ENCODE measurements around the gene CTBP1. TPM values are rescaled to one million over a fixed set of nuclear protein-coding genes. Genes with fewer than 3 reads are reported as not detected.

Gene CTBP1
- total RNA-seq, 1 experiment from 2014 or later: 153 TPM

- Histone ChIP-seq H3K4me1 (replicated peaks; ENCODE audit: insufficient read depth) (no peaks in the 10 kb centered on the region), H3K36me3 (ENCODE audit: low read depth) (0 out of 2 replicates have a peak, but pooled peaks cover 8% of the 10 kb centered on the region), H3K4me3 (no peak overlapping the region), H3K9me2 (ENCODE audit: insufficient read depth) (no peaks in the 10 kb centered on the region), H3K79me2 (ENCODE audit: low read depth) (no peaks in the 10 kb centered on the region), H3F3A (ENCODE audit: insufficient read depth, low read depth) (no peaks in the 10 kb centered on the region; the same call in 1 of the 2 replicates), H3K4me2 (no peak overlapping the region), H4K20me1 (ENCODE audit: insufficient read depth) (peaks cover 26% of the 10 kb centered on the region), H3K27ac (no peak overlapping the region), H2AFZ (no peak overlapping the region), H3K9me3 (ENCODE audit: insufficient read depth, low read depth) (no peaks in the 10 kb centered on the region), H3K27me3 (ENCODE audit: insufficient read depth, low read depth) (no peaks in the 10 kb centered on the region)
- BruUV-seq (replicated peaks): no TSS peak
- POLR2A ChIA-PET (ENCODE audit: unreplicated experiment): no interaction called here
- no peak for DNase-seq
- TF ChIP-seq EZH2 (IDR thresholded peaks at IDR 0.05; ENCODE audit: low read depth): no peak
- TF ChIP-seq, protein P1, sequence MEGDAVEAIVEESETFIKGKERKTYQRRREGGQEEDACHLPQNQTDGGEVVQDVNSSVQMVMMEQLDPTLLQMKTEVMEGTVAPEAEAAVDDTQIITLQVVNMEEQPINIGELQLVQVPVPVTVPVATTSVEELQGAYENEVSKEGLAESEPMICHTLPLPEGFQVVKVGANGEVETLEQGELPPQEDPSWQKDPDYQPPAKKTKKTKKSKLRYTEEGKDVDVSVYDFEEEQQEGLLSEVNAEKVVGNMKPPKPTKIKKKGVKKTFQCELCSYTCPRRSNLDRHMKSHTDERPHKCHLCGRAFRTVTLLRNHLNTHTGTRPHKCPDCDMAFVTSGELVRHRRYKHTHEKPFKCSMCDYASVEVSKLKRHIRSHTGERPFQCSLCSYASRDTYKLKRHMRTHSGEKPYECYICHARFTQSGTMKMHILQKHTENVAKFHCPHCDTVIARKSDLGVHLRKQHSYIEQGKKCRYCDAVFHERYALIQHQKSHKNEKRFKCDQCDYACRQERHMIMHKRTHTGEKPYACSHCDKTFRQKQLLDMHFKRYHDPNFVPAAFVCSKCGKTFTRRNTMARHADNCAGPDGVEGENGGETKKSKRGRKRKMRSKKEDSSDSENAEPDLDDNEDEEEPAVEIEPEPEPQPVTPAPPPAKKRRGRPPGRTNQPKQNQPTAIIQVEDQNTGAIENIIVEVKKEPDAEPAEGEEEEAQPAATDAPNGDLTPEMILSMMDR (conservative IDR thresholded peaks at IDR 0.05): no peak
- intact Hi-C loops (cut with micrococcal nuclease; ENCODE audit: unreplicated experiment): no loop called here
- CTCF ChIA-PET: no interaction called here
Measured at GRCh38 chr4:1227816-1228215, 21.1 kb downstream of the CTBP1 start.

GRCh38 chr4:1226598-1226997 lies 22.3 kb downstream of the CTBP1 start:
- no peak for DNase-seq
- no peaks in the 10 kb centered on the region; the same call in 1 of the 2 replicates for H3F3A ChIP-seq (ENCODE audit: insufficient read depth, low read depth)
- no peaks in the 10 kb centered on the region for H3K4me1 ChIP-seq (replicated peaks; ENCODE audit: insufficient read depth)
- H3K36me3 ChIP-seq (ENCODE audit: low read depth): 0 out of 2 replicates have a peak, but pooled peaks cover 8% of the 10 kb centered on the region
- intact Hi-C loops (cut with micrococcal nuclease; ENCODE audit: unreplicated experiment): no loop called here
- H3K27ac ChIP-seq: no peak overlapping the region
- no peak overlapping the region for H2AFZ ChIP-seq
- H3K4me2 ChIP-seq: no peak overlapping the region
- no peaks in the 10 kb centered on the region for H3K9me3 ChIP-seq (ENCODE audit: insufficient read depth, low read depth)
- no peaks in the 10 kb centered on the region for H3K9me2 ChIP-seq (ENCODE audit: insufficient read depth)
- no peaks in the 10 kb centered on the region for H3K79me2 ChIP-seq (ENCODE audit: low read depth)
- no peaks in the 10 kb centered on the region for H3K27me3 ChIP-seq (ENCODE audit: insufficient read depth, low read depth)
- ChIA-PET CTCF (no interaction called here), POLR2A (ENCODE audit: unreplicated experiment) (no interaction called here)
- no TSS peak for BruUV-seq (replicated peaks)
- H4K20me1 ChIP-seq (ENCODE audit: insufficient read depth): peaks cover 24% of the 10 kb centered on the region
- no peak overlapping the region for H3K4me3 ChIP-seq
- TF ChIP-seq, protein P1 (conservative IDR thresholded peaks at IDR 0.05): no peak
- no peak for TF ChIP-seq EZH2 (IDR thresholded peaks at IDR 0.05; ENCODE audit: low read depth)

DNA sequence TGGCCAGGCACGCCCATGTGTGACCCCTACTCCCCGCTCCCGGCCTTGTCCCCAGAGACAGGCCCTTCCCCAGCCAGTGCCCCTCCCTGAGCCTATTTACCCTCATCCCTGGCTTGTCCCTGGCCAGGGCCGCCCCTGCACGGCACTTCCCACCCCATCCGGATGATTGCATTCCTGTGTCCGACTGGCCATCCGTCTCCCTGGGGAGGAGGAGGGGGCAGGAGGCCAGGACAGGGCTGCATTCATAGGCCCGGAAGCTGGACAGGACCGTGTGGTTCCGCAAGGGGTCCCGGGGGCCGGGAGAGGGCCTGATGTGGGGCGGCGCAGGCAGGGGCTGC lies 22.8 kb downstream of the CTBP1 start:
- ChIA-PET POLR2A (ENCODE audit: unreplicated experiment) (no interaction called here), CTCF (no interaction called here)
- Histone ChIP-seq H3K36me3 (ENCODE audit: low read depth) (0 out of 2 replicates have a peak, but pooled peaks cover 8% of the 10 kb centered on the region), H3K9me2 (ENCODE audit: insufficient read depth) (no peaks in the 10 kb centered on the region), H3K9me3 (ENCODE audit: insufficient read depth, low read depth) (no peaks in the 10 kb centered on the region), H3K4me1 (replicated peaks; ENCODE audit: insufficient read depth) (no peaks in the 10 kb centered on the region), H3F3A (ENCODE audit: insufficient read depth, low read depth) (no peaks in the 10 kb centered on the region; the same call in 1 of the 2 replicates), H3K27me3 (ENCODE audit: insufficient read depth, low read depth) (no peaks in the 10 kb centered on the region), H3K4me3 (no peak overlapping the region), H2AFZ (no peak overlapping the region), H3K79me2 (ENCODE audit: low read depth) (no peaks in the 10 kb centered on the region), H3K27ac (no peak overlapping the region), H4K20me1 (ENCODE audit: insufficient read depth) (peaks cover 23% of the 10 kb centered on the region), H3K4me2 (no peak overlapping the region)
- no peak for TF ChIP-seq EZH2 (IDR thresholded peaks at IDR 0.05; ENCODE audit: low read depth)
- TF ChIP-seq, protein P1 (conservative IDR thresholded peaks at IDR 0.05): no peak
- no TSS peak for BruUV-seq (replicated peaks)
- intact Hi-C loops (cut with micrococcal nuclease; ENCODE audit: unreplicated experiment): no loop called here
- DNase-seq: no peak
